ENCODE measurements around the gene MYO7A. TPM values are rescaled to one million over a fixed set of nuclear protein-coding genes. Genes with fewer than 3 reads are reported as not detected.

The MYO7A gene
- total RNA-seq, 3 donors from 2014 or later = 2.3 to 9.9 (median 6.7) TPM

DNA sequence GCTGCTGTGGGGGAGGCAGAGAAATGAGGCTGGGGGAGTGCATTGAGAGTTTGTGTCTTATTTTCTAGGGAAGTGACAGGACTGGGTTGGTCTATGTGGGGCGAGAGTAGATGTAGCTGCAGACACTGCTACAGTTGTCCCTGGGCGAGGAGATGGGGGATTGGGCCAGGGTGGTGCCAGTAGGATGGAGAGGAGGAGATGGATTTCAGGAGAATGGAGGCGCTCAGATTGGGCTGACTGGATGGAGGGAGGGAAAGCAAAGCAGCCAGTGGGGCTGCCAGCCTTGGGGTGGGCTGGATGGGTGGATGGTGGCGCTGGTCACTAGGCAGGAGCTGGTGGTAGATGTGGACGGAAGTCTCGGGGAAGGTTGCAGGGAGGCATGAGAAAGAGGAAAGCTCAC lies 16.1 kb upstream of the MYO7A start:
- peak in 1 of 3 donors; percentile 27 for DNase-seq
- intact Hi-C loops (cut with DNase I, micrococcal nuclease) = no loop called here
- ATAC-seq = no peak
- H3K4me1 ChIP-seq (ENCODE audit: low read depth) = peaks cover 22% of the 10 kb centered on the region
- no peak overlapping the region for H3K4me3 ChIP-seq
- H3K36me3 ChIP-seq (ENCODE audit: low read depth) = no peaks in the 10 kb centered on the region
- TF ChIP-seq, protein P1, sequence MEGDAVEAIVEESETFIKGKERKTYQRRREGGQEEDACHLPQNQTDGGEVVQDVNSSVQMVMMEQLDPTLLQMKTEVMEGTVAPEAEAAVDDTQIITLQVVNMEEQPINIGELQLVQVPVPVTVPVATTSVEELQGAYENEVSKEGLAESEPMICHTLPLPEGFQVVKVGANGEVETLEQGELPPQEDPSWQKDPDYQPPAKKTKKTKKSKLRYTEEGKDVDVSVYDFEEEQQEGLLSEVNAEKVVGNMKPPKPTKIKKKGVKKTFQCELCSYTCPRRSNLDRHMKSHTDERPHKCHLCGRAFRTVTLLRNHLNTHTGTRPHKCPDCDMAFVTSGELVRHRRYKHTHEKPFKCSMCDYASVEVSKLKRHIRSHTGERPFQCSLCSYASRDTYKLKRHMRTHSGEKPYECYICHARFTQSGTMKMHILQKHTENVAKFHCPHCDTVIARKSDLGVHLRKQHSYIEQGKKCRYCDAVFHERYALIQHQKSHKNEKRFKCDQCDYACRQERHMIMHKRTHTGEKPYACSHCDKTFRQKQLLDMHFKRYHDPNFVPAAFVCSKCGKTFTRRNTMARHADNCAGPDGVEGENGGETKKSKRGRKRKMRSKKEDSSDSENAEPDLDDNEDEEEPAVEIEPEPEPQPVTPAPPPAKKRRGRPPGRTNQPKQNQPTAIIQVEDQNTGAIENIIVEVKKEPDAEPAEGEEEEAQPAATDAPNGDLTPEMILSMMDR (IDR thresholded peaks at IDR 0.05) = no peak
- H3K9me3 ChIP-seq = no peaks in the 10 kb centered on the region

DNA sequence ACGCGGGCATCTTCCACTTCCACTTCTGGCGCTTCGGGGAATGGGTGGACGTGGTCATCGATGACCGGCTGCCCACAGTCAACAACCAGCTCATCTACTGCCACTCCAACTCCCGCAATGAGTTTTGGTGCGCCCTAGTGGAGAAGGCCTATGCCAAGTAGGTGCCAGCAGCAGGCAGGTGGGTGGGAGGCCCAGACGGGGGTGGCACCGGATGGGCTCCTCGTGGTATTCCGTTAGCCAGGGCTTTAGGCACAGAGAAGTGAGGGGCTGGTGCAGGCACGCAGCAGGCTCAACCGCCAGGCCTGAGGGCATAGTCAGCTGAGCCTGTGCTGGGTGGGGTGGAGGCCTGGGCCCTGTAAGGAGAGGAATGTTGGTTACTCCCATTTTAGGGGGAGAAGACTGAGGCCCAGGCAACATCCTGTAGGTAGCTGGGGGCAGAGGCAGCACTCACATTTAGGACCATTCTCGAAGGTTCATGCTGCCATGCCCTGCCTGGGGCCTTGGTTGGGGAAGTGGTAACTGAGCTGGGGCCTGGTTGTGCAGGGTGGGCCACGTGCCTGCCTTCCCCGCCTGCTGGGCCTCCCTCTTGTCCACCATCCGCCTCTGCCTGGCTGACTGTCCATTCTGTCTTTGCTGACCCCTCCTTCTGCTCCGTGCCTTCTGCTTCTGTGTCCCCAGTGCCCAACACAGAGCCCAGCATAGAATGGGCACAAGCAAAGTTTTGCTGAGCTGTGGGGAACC lies 15.2 kb upstream of the MYO7A start:
- ATAC-seq (no peak), DNase-seq (peak in 1 of 3 donors; percentile 45)
- H3K4me3 ChIP-seq = no peak overlapping the region
- H3K36me3 ChIP-seq (ENCODE audit: low read depth) = no peaks in the 10 kb centered on the region
- H3K9me3 ChIP-seq = no peaks in the 10 kb centered on the region
- H3K4me1 ChIP-seq (ENCODE audit: low read depth) = peaks cover 14% of the 10 kb centered on the region
- intact Hi-C loops (cut with DNase I, micrococcal nuclease) = no loop called here
- TF ChIP-seq, protein P1 (IDR thresholded peaks at IDR 0.05) = no peak

DNA sequence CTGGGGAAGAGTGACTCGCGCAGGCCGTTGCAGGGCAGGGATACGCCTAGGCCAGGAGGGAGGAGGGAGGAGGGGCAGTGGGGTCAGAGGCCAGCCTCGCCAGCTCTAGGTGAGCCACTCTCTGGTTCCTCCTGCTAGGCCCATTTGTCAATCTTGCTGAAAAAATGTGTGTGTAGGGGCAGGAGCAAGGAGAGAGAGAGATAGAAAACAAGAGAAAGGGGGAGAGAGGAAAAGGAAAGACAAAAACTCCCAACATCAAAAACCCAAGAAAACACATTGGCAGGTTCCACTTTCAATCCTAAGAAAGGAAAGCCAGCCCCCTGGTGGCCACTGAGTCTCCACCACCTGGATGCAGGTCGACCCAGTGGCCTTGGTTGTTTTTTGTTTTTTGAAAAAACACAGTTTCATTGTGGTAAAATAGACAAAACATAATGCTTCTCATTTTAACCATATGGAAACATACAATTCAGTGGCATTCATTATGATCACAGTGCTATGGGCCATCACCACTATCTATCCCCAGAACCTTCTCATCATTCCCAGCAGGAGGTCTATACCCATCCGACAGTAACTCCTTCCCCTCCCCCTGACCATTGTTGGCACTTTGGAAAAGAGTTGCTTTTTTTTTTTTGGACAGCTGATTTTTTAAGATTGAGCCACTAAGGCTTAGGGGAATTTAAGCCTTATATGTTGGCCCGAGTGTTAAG lies 14.5 kb upstream of the MYO7A start:
- peak; percentile 26 for ATAC-seq
- Histone ChIP-seq H3K4me1 (ENCODE audit: low read depth) (peaks cover 6% of the 10 kb centered on the region), H3K4me3 (no peak overlapping the region), H3K9me3 (no peaks in the 10 kb centered on the region), H3K36me3 (ENCODE audit: low read depth) (peaks cover 4% of the 10 kb centered on the region)
- peak in 2 of 3 donors; percentile 10 to 70 for DNase-seq
- intact Hi-C loops (cut with DNase I, micrococcal nuclease) = no loop called here
- TF ChIP-seq, protein P1 (IDR thresholded peaks at IDR 0.05) = no peak

DNA sequence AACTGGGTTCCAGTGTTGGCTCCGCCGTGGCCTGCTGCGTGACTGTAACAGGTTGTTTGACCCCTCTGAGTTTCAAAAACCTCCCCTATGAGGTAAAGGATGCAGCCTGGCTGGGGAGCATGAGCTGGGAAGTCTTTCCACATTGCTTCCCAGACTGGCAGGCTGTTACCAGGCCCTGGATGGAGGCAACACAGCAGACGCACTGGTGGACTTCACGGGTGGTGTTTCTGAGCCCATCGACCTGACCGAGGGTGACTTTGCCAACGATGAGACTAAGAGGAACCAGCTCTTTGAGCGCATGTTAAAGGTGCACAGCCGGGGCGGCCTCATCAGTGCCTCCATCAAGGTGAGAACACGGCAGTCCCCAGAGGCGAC lies 14.0 kb upstream of the MYO7A start:
- H3K36me3 ChIP-seq (ENCODE audit: low read depth) = peaks cover 9% of the 10 kb centered on the region
- H3K9me3 ChIP-seq = no peaks in the 10 kb centered on the region
- no peak for ATAC-seq
- peak in 1 of 3 donors; percentile 43 for DNase-seq
- H3K4me1 ChIP-seq (ENCODE audit: low read depth) = peaks cover 5% of the 10 kb centered on the region
- no peak overlapping the region for H3K4me3 ChIP-seq
- TF ChIP-seq, protein P1 (IDR thresholded peaks at IDR 0.05) = no peak
- intact Hi-C loops (cut with DNase I, micrococcal nuclease) = no loop called here

DNA sequence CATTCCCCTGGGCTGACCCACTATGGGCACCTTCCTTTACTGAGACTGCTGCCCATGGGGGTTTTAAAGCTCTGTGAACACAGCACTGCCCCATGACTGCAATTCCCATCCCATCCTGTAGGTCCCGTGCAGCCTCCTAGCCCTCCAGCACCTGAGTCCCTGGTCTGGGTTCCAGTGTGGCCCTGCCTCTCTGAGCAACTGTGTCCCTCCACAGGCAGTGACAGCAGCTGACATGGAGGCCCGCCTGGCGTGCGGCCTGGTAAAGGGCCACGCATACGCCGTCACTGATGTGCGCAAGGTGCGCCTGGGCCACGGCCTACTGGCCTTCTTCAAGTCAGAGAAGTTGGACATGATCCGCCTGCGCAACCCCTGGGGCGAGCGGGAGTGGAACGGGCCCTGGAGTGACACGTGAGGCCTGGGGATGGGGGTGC lies 12.8 kb upstream of the MYO7A start:
- intact Hi-C loops (cut with DNase I, micrococcal nuclease) = no loop called here
- peak in 1 of 3 donors; percentile 52 for DNase-seq
- TF ChIP-seq, protein P1 (IDR thresholded peaks at IDR 0.05) = no peak
- Histone ChIP-seq H3K9me3 (no peaks in the 10 kb centered on the region), H3K4me1 (ENCODE audit: low read depth) (peaks cover 5% of the 10 kb centered on the region), H3K36me3 (ENCODE audit: low read depth) (peaks cover 9% of the 10 kb centered on the region), H3K4me3 (no peak overlapping the region)
- no peak for ATAC-seq
